IPS DF 6.9 (cell line): Measurements from ENCODE around the gene BNIP5.
A peak's percentile ranks its signal among the peaks of the same experiment; 100 is the strongest.
"Not testable (repeated sequence)": the region's sequence is repeated elsewhere in the genome, so short reads cannot be mapped to it uniquely, and the experiment has no call there.

Experiments
- DNase-seq: peaks from one replicate; pipeline ENCODE4 v3.0.0-alpha.2; 2013; ENCODE audit warnings: low read depth, low spot score
- H3K27ac ChIP-seq: one replicate; pipeline ENCODE4 v1.5.1; 2013; ENCODE audit warnings: low read length, control low read depth
- H3K27me3 ChIP-seq: 2 replicates; pipeline ENCODE4 v1.6.1; 2013; ENCODE audit warnings: mild to moderate bottlenecking, low read length; ENCODE audit not compliant: control insufficient read depth, insufficient read depth
- H3K36me3 ChIP-seq: 2 replicates; pipeline ENCODE4 v1.6.1; 2013; ENCODE audit warnings: low read length; ENCODE audit not compliant: control insufficient read depth, insufficient read depth
- H3K4me1 ChIP-seq: 2 replicates; pipeline ENCODE4 v1.6.1; 2013; ENCODE audit warnings: low read length; ENCODE audit not compliant: control insufficient read depth, insufficient read depth
- H3K4me3 ChIP-seq: 2 replicates; pipeline ENCODE4 v1.5.1; 2013; ENCODE audit warnings: mild to moderate bottlenecking, low read length
- H3K9me3 ChIP-seq: 2 replicates; pipeline ENCODE4 v1.6.1; 2013; ENCODE audit warnings: low read length, inconsistent platforms; ENCODE audit not compliant: control insufficient read depth, insufficient read depth
- WGBS: extraction: QIAGEN DNeasy Blood & Tissue Kit; methylation state at CpG from one replicate; pipeline ENCODE4 v1.1.7; 2013; ENCODE audit warnings: mixed read lengths, missing lambda C conversion rate; ENCODE audit not compliant: insufficient read length, insufficient coverage; 5-methylcytosine and 5-hydroxymethylcytosine counted together

BNIP5 gene

DNA sequence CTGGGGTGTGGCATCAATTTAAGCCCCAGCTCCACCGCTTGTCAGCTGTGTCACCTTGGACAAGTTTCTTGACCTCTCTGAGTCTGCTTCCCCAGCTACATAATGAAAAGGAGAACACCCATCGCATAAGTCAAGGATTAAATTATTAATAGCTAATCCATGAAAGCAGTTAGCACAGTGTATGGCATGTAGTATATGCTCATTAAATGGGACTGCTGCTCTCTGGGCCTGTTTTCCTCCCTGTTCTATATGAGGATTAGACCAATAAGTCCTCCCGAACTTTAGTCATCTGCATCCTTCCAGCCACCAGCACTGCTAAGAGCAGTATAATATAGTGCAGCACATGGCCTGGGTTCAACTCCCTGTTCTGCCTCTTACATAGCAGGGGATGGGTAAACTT lies 31.1 kb upstream of the BNIP5 start:
- DNase-seq = no peak
- Histone ChIP-seq H3K4me1 (no peaks in the 10 kb centered on the region), H3K36me3 (no peaks in the 10 kb centered on the region), H3K27me3 (no peaks in the 10 kb centered on the region), H3K27ac (no peak overlapping the region), H3K9me3 (no peaks in the 10 kb centered on the region), H3K4me3 (no peak overlapping the region)
- no CpG with 5 or more reads among the region's 3 CpGs for WGBS

DNA sequence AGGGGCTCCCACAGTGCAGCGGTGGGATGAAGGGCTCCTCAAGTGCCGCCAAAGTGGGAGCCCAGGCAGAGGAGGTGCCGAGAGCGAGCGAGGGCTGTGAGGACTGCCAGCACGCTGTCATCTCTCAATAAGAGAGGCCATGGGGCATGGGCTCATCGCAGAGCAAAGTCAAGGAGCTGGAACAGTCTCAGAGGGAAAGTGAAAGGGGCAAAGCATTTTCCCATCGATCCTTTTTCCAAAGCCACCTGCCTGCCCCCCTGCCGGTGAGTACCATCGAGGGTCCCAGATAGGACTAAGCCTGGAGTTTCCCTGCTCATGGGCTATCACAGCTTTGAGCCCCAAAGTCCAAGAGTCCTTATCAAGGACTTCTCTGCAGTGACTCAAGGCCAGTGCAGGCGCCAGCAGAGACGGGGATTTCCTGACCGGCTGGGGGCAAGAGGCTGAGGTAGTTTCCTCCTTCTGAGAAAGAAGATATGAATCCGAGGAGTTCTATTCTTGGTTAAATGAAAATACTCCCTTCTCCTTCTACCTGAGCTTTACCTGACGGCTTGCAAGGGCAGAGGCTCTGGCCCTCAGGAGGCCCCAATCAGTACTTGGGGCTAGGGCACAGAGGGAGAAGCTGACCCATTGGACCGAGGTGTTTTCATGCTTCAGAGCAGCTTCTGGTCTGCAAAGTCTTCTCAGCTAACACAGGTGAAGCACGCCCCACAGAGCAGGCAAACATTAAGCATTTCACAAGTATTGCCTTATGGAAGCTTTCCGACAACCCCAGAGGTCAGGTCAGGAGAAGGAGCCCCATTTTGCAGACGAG lies 28.2 kb upstream of the BNIP5 start:
- no peak overlapping the region for H3K27ac ChIP-seq
- DNase-seq = no peak
- no peak overlapping the region for H3K4me3 ChIP-seq
- no peaks in the 10 kb centered on the region for H3K9me3 ChIP-seq
- H3K27me3 ChIP-seq = no peaks in the 10 kb centered on the region
- H3K36me3 ChIP-seq = no peaks in the 10 kb centered on the region
- no CpG with 5 or more reads among the region's 19 CpGs for WGBS
- no peaks in the 10 kb centered on the region; the same call in 1 of the 2 replicates for H3K4me1 ChIP-seq

GRCh38 chr6:36364061-36364635 lies 27.5 kb upstream of the BNIP5 start:
- H3K9me3 ChIP-seq, H3K27me3 ChIP-seq, H3K4me1 ChIP-seq, H3K36me3 ChIP-seq, DNase-seq, H3K27ac ChIP-seq, H3K4me3 ChIP-seq: not testable (repeated sequence)
- no CpG with 5 or more reads among the region's 34 CpGs for WGBS

GRCh38 chr6:36363371-36363752 lies 26.7 kb upstream of the BNIP5 start:
- H3K36me3 ChIP-seq = not testable (repeated sequence)
- no CpG with 5 or more reads among the region's 13 CpGs for WGBS

DNA sequence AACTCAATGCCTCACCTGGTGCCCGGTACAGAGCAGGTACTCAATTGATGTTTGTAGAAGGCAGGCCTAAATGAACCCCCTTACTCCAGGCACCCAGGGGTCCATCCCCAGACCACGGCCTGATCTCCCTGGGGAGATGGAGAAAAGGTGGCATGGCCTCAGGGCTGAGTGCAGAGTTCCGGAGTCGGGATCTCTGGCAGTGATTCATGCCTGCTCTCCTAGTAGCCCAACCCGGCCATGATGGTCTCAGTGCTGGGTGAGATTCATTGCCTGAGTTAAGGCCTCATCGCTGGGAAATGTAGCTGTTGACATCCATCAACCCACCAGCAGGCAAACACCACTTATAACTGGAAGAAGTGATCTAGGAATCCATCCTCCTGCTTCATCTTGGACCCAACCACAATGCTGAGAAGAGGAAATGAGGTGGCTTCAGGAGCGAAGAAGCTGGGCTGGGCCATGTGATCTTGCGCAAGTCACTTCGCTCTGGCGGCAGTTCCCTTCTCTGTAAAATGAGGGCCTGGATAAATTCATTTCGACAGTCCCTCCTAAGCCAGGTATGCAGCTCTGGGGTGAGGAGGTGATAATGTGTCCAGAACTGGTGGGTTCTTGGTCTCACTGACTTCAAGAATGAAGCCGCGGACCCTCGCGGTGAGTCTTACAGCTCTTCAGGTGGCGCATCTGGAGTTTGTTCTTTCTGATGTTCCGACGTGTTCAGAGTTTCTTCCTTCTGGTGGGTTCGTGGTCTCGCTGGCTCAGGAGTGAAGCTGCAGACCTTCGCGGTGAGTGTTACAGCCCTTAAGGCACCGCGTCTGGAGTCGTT lies 26.1 kb upstream of the BNIP5 start:
- Histone ChIP-seq H3K27me3 (no peaks in the 10 kb centered on the region), H3K4me1 (no peaks in the 10 kb centered on the region; the same call in 1 of the 2 replicates), H3K27ac (no peak overlapping the region), H3K4me3 (no peak overlapping the region), H3K9me3 (no peaks in the 10 kb centered on the region), H3K36me3 (no peaks in the 10 kb centered on the region)
- no peak for DNase-seq
- no CpG with 5 or more reads among the region's 25 CpGs for WGBS

More at GRCh38 chr6:36363371-36363752, 26.7 kb upstream of the BNIP5 start:
- not testable (repeated sequence) for H3K4me3 ChIP-seq, H3K27ac ChIP-seq, H3K4me1 ChIP-seq, H3K9me3 ChIP-seq, DNase-seq, H3K27me3 ChIP-seq

DNA sequence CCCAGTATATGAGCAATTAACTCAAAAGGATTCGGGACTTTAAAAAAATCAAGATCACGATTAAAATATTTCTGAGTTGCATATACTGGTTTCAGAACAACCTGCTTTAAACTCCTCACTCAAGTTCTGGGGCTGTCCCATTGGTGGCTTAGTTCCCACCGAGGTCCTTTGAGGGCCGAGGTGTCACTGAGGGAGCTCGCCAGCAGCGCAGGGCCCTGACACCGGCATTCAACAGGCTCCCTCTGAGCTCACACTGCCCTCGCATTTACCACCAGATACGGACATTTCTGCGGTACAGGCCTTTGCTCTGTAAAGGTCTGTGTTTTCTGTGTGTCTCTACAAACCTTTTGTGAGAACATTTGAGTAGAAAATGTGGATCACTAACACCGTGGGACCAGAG lies 24.4 kb upstream of the BNIP5 start:
- H3K4me3 ChIP-seq = no peak overlapping the region
- H3K27ac ChIP-seq = no peak overlapping the region
- no peaks in the 10 kb centered on the region for H3K27me3 ChIP-seq
- H3K36me3 ChIP-seq = no peaks in the 10 kb centered on the region
- no CpG with 5 or more reads among the region's 11 CpGs for WGBS
- no peak for DNase-seq
- H3K4me1 ChIP-seq = no peaks in the 10 kb centered on the region; the same call in 1 of the 2 replicates
- no peaks in the 10 kb centered on the region for H3K9me3 ChIP-seq

- WGBS = no CpG with 5 or more reads among the region's 10 CpGs
- no peaks in the 10 kb centered on the region; the same call in 1 of the 2 replicates for H3K4me1 ChIP-seq
- no peaks in the 10 kb centered on the region for H3K27me3 ChIP-seq
- no peak overlapping the region for H3K4me3 ChIP-seq
- H3K27ac ChIP-seq = no peak overlapping the region
- peak; percentile 60 for DNase-seq
- no peaks in the 10 kb centered on the region for H3K9me3 ChIP-seq
- no peaks in the 10 kb centered on the region for H3K36me3 ChIP-seq
Observed at GRCh38 chr6:36360241-36361054, 23.8 kb upstream of the BNIP5 start.

DNA sequence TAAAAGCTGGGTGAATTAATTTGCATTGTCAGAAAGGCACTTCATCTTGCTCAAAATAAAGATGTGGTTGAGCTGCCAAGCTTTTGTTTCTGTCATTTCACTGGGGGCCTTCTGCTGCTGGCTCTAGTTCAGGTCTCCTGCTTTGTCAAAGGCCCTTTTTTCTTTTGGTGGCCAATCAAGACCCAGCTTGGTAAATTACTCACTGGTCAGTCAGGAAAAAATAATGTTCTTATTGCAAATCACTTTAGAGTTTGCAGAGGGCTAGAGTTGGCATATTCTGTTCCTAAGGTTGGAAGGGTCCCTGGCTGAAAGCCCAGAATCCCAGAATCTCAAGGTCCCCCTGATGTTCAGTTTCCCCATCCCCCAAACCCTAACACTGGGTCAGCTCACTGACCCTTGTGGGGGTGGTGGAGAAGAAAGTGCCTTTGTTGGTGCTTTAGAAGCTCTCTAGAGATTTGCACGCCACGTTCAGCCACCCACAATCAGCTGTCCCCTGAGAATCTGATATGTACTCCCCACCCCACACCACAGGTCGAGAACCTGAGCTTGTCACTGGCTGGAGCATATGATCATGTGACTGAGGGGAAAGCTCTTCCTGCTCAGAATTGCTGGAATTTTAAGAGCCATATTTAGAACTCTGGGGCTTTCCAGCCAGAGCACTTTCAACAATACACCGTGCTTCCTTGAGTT lies 21.7 kb upstream of the BNIP5 start:
- WGBS = no CpG with 5 or more reads among the region's 4 CpGs
- DNase-seq = no peak

GRCh38 chr6:36357872-36358225 lies 21.2 kb upstream of the BNIP5 start:
- no peak for DNase-seq
- H3K27me3 ChIP-seq = no peaks in the 10 kb centered on the region
- no CpG with 5 or more reads among the region's 3 CpGs for WGBS

More for the DNA sequence above, 21.7 kb upstream of the BNIP5 start:
- Histone ChIP-seq H3K27ac (no peak overlapping the region), H3K27me3 (no peaks in the 10 kb centered on the region), H3K4me1 (no peaks in the 10 kb centered on the region; the same call in 1 of the 2 replicates), H3K36me3 (no peaks in the 10 kb centered on the region), H3K9me3 (no peaks in the 10 kb centered on the region), H3K4me3 (no peak overlapping the region)

More at GRCh38 chr6:36357872-36358225, 21.2 kb upstream of the BNIP5 start:
- no peak overlapping the region for H3K4me3 ChIP-seq
- H3K36me3 ChIP-seq = no peaks in the 10 kb centered on the region
- no peaks in the 10 kb centered on the region; the same call in 1 of the 2 replicates for H3K4me1 ChIP-seq
- H3K9me3 ChIP-seq = no peaks in the 10 kb centered on the region
- no peak overlapping the region for H3K27ac ChIP-seq
